Peyer's patch (tissue), 4 donors: ENCODE results near the gene BUB3. TPM values are rescaled to one million over a fixed set of nuclear protein-coding genes. Genes with fewer than 3 reads are reported as not detected.

ENCODE experiments used
- DNase-seq, 3 donors: peaks; one replicate each; pipeline ENCODE4 v3.0.0-alpha.2; 2017 to 2019
- H3K27ac ChIP-seq, 4 donors: fragments of 200-600 bp; sonication (generic); one replicate each; pipeline ENCODE4 v1.5.1; 2016 to 2019
- H3K27me3 ChIP-seq, 2 donors: fragments of 200-600 bp; sonication (generic); one replicate each; pipeline ENCODE4 v1.5.1; 2019
- H3K36me3 ChIP-seq, 3 donors: fragments of 200-600 bp; sonication (generic); one replicate each; pipeline ENCODE4 v1.5.1; 2016 to 2019
- H3K4me1 ChIP-seq, 4 donors: fragments of 200-600 bp; sonication (generic); one replicate each; pipeline ENCODE4 v1.5.1; 2016 to 2019
- H3K4me3 ChIP-seq, 4 donors: fragments of 200-600 bp; sonication (generic); 1 replicate in 3 of 4; 2 replicates in 1 of 4; pipeline ENCODE4 v1.5.1; 2016 to 2019; ENCODE audit warnings: mild to moderate bottlenecking in 1 of 4
- H3K9me3 ChIP-seq, 4 donors: fragments of 200-600 bp; sonication (generic); one replicate each; pipeline ENCODE4 v1.5.1; 2016 to 2019; ENCODE audit warnings: mild to moderate bottlenecking in 1 of 4
- CTCF ChIP-seq, 6 experiments: fragments of 450-650 bp in 4 of 6; fragments of 200-600 bp in 2 of 6; sonication (generic) in 1 of 6; IDR thresholded peaks; one replicate each; pipeline ENCODE4 v1.5.1; 2017 to 2019; ENCODE audit warnings: antibody characterized with exemption in 6 of 6, mild to moderate bottlenecking in 3 of 6, moderate library complexity in 1 of 6
- POLR2A ChIP-seq, 2 donors: fragments of 450-650 bp; IDR thresholded peaks; one replicate each; pipeline ENCODE4 v1.5.1; 2017; ENCODE audit warnings: antibody characterized with exemption in 2 of 2, mild to moderate bottlenecking in 2 of 2, moderate library complexity in 2 of 2
- total RNA-seq, 4 donors: library from RNA; depleted of rRNA; stranded (reverse); fragments of >200 nt; gene quantifications; one replicate each; pipeline ENCODE4 v1.1.0, GENCODE V29; 2016

BUB3 gene
- total RNA-seq, 4 donors from 2014 or later, result 51.1 to 168 (median 102) TPM

GRCh38 chr10:123147635-123148413, 6.4 kb upstream of the BUB3 start, which contains the start of gene HMX2:
TSS of gene HMX2 (plus strand) at chr10:123148136. CDS start at chr10:123148379, 243 bp downstream.
- peaks cover 0 to 3% (median 0%) of the 10 kb centered on the region in 4 donors for H3K9me3 ChIP-seq
- peak within 1 kb of the TSS in 3 of 4 donors; percentile 15 to 33 (median 16) for H3K4me3 ChIP-seq
- TF ChIP-seq POLR2A (IDR thresholded peaks at IDR 0.05) (no peak), CTCF (IDR thresholded peaks at IDR 0.05) (no peak)
- H3K27me3 ChIP-seq, result peaks cover 0 to 65% of the 10 kb centered on the region in 2 donors
- no peaks in the 10 kb centered on the region for H3K36me3 ChIP-seq
- DNase-seq, result no peak
- H3K4me1 ChIP-seq, result peaks cover 0 to 49% (median 27%) of the 10 kb centered on the region in 4 donors
- no peak within 1 kb of the TSS for H3K27ac ChIP-seq

GRCh38 chr10:123148414-123149161, 5.6 kb upstream of the BUB3 start:
- H3K36me3 ChIP-seq, result no peaks in the 10 kb centered on the region
- peaks cover 0 to 58% of the 10 kb centered on the region in 2 donors for H3K27me3 ChIP-seq
- H3K27ac ChIP-seq, result no peak overlapping the region
- peaks cover 0 to 49% (median 27%) of the 10 kb centered on the region in 4 donors for H3K4me1 ChIP-seq
- no peak for DNase-seq
- H3K9me3 ChIP-seq, result peaks cover 0 to 3% (median 0%) of the 10 kb centered on the region in 4 donors
- TF ChIP-seq CTCF (IDR thresholded peaks at IDR 0.05) (no peak), POLR2A (IDR thresholded peaks at IDR 0.05) (no peak)
- peak overlapping the region in 3 of 4 donors; percentile 15 to 33 (median 16) for H3K4me3 ChIP-seq

GRCh38 chr10:123149162-123149567, 5.0 kb upstream of the BUB3 start:
- H3K36me3 ChIP-seq, result no peaks in the 10 kb centered on the region
- H3K27me3 ChIP-seq, result peaks cover 0 to 58% of the 10 kb centered on the region in 2 donors
- no peak for TF ChIP-seq POLR2A (IDR thresholded peaks at IDR 0.05)
- TF ChIP-seq CTCF (IDR thresholded peaks at IDR 0.05), result no peak
- H3K4me3 ChIP-seq, result peak overlapping the region in 2 of 4 donors; percentile 41 to 42
- H3K27ac ChIP-seq, result no peak overlapping the region
- H3K9me3 ChIP-seq, result peaks cover 0 to 3% (median 0%) of the 10 kb centered on the region in 4 donors
- no peak for DNase-seq
- H3K4me1 ChIP-seq, result peaks cover 0 to 49% (median 27%) of the 10 kb centered on the region in 4 donors

- peaks cover 0 to 3% (median 0%) of the 10 kb centered on the region in 4 donors for H3K9me3 ChIP-seq
- H3K27ac ChIP-seq, result no peak overlapping the region
- no peaks in the 10 kb centered on the region for H3K36me3 ChIP-seq
- H3K27me3 ChIP-seq, result peaks cover 0 to 58% of the 10 kb centered on the region in 2 donors
- TF ChIP-seq POLR2A (IDR thresholded peaks at IDR 0.05) (no peak), CTCF (IDR thresholded peaks at IDR 0.05) (no peak)
- DNase-seq, result peak in 1 of 3 donors; percentile 46
- H3K4me3 ChIP-seq, result peak overlapping the region in 3 of 4 donors; percentile 41 to 45 (median 42)
- peaks cover 0 to 49% (median 27%) of the 10 kb centered on the region in 4 donors for H3K4me1 ChIP-seq
Measured at GRCh38 chr10:123149568-123150270, 4.5 kb upstream of the BUB3 start.
